NCI-H446 treated with DMSO at 0.1 percent for 48 hours (cell line): ENCODE data around the gene NEAT1.

Source experiments
- DNase-seq: peaks from one replicate; lab custom pipeline; 2025; lab: John Stamatoyannopoulos, UW

Gene NEAT1

GRCh38 chr11:65421794-65422632 lies 585 bp upstream of the NEAT1 start:
- DNase-seq, result no peak

- DNase-seq, result no peak
These were observed 1.1 kb downstream of the NEAT1 start for GRCh38 chr11:65423516-65424204.

GRCh38 chr11:65424205-65425104 lies 1.9 kb downstream of the NEAT1 start:
- no peak for DNase-seq

- DNase-seq, result no peak
These were observed 2.7 kb downstream of the NEAT1 start for GRCh38 chr11:65425105-65425970.

- DNase-seq, result no peak
These were observed 3.6 kb downstream of the NEAT1 start for GRCh38 chr11:65425971-65426838.

GRCh38 chr11:65426839-65427690 lies 4.5 kb downstream of the NEAT1 start:
- no peak for DNase-seq

- DNase-seq, result no peak
These were observed 5.3 kb downstream of the NEAT1 start for GRCh38 chr11:65427691-65428577.

GRCh38 chr11:65428578-65429067 lies 6.0 kb downstream of the NEAT1 start:
- DNase-seq, result no peak

- no peak for DNase-seq
These were observed 6.6 kb downstream of the NEAT1 start for GRCh38 chr11:65429068-65429681.

- no peak for DNase-seq
These were observed 7.3 kb downstream of the NEAT1 start for GRCh38 chr11:65429724-65430405.

- no peak for DNase-seq
These were observed 8.0 kb downstream of the NEAT1 start for GRCh38 chr11:65430406-65431217.

- no peak for DNase-seq
These were observed 9.0 kb downstream of the NEAT1 start for GRCh38 chr11:65431451-65432099.

GRCh38 chr11:65432100-65432650 lies 9.6 kb downstream of the NEAT1 start:
- no peak for DNase-seq

- peak; percentile 46 for DNase-seq
These were observed 10.3 kb downstream of the NEAT1 start for GRCh38 chr11:65432686-65433582.
